DOHH2 (cell line): Measurements from ENCODE around the gene CIBAR2.

ENCODE experiments used
- H3F3A ChIP-seq: fragments of 200-600 bp; sonication (generic), shearing (Covaris generic); 2 replicates; pipeline ENCODE4 v1.6.0; 2016; ENCODE audit warnings: antibody characterized with exemption, mild to moderate bottlenecking; ENCODE audit not compliant: control insufficient read depth, insufficient read depth
- H3K27ac ChIP-seq: fragments of 200-600 bp; sonication (generic); 2 replicates; pipeline ENCODE4 v1.5.1; 2014; ENCODE audit warnings: low read depth, mild to moderate bottlenecking, low read length, moderate library complexity
- H3K27me3 ChIP-seq: fragments of 200-600 bp; sonication (generic); 2 replicates; pipeline ENCODE4 v1.6.1; 2014; ENCODE audit warnings: mild to moderate bottlenecking, low read length, mixed read lengths; ENCODE audit not compliant: control insufficient read depth
- H3K36me3 ChIP-seq: fragments of 200-600 bp; sonication (generic); 2 replicates; pipeline ENCODE4 v1.6.1; 2014; ENCODE audit warnings: mild to moderate bottlenecking, low read length, moderate library complexity, mixed read lengths; ENCODE audit not compliant: control insufficient read depth
- H3K4me1 ChIP-seq: fragments of 200-600 bp; sonication (generic); 2 replicates; pipeline ENCODE4 v1.6.1; 2014; ENCODE audit warnings: mild to moderate bottlenecking, low read length, mixed read lengths; ENCODE audit not compliant: control insufficient read depth
- H3K4me2 ChIP-seq: fragments of 200-600 bp; sonication (generic); 2 replicates; pipeline ENCODE4 v1.6.0; 2014; ENCODE audit warnings: mild to moderate bottlenecking, low read length, moderate library complexity
- H3K4me3 ChIP-seq: fragments of 200-600 bp; sonication (generic); 2 replicates; pipeline ENCODE4 v1.5.1; 2014; ENCODE audit warnings: mild to moderate bottlenecking, low read length, mixed read lengths
- H3K79me2 ChIP-seq: fragments of 200-600 bp; sonication (generic); 2 replicates; pipeline ENCODE4 v1.6.1; 2014; ENCODE audit warnings: mild to moderate bottlenecking, low read length, mixed read lengths; ENCODE audit not compliant: control insufficient read depth
- H3K9me2 ChIP-seq: fragments of 200-600 bp; sonication (generic); replicated peaks from 2 replicates; pipeline ENCODE4 v1.6.1; 2014; ENCODE audit warnings: mild to moderate bottlenecking, low read length, mixed read lengths; ENCODE audit not compliant: control insufficient read depth
- H3K9me3 ChIP-seq: fragments of 200-600 bp; sonication (generic); 2 replicates; pipeline ENCODE4 v1.6.1; 2014; ENCODE audit warnings: antibody characterized with exemption, low read length, mixed read lengths; ENCODE audit not compliant: control insufficient read depth, insufficient read depth
- H4K20me1 ChIP-seq: fragments of 200-600 bp; sonication (generic); 2 replicates; pipeline ENCODE4 v1.6.0; 2014; ENCODE audit warnings: low read depth, mild to moderate bottlenecking, antibody characterized with exemption, low read length, moderate library complexity; ENCODE audit not compliant: control insufficient read depth, insufficient read depth
- EZH2phosphoT487 ChIP-seq: fragments of 200-600 bp; sonication (generic); IDR thresholded peaks from 2 replicates; pipeline ENCODE4 v1.6.1; 2017; ENCODE audit warnings: borderline replicate concordance, mild to moderate bottlenecking, antibody characterized with exemption, low read length, moderate library complexity, mixed read lengths
- TF ChIP-seq, protein P1 (sequence below): fragments of 200-600 bp; sonication (generic); IDR thresholded peaks from one replicate; pipeline ENCODE4 v1.5.1; 2014; ENCODE audit warnings: antibody characterized with exemption, mild to moderate bottlenecking, low read depth, low read length; ENCODE audit not compliant: poor library complexity, severe bottlenecking

CIBAR2 gene

DNA sequence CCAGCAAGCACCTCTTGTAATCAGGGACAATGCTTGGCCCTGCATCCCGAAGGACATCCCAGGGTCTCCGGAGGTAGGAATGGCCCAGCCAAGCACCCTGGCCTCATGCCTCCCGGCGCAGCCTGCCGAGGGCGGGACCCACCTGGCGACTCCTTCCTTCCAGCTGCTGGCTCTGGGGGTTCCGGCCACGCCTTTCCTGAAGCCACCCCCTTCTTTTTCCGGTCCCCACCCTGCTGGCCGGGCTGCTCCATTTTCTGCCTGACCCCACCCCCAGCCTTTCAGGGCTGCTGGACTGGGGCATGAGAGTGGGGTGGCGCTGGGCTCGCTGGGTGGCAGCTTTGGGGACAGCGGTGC, 22.5 kb upstream of the CIBAR2 start:
- Histone ChIP-seq H3K9me3 (no peaks in the 10 kb centered on the region), H3K4me2 (no peak overlapping the region), H3K9me2 (no peaks in the 10 kb centered on the region), H3F3A (no peaks in the 10 kb centered on the region), H4K20me1 (no peaks in the 10 kb centered on the region), H3K27ac (no peak overlapping the region), H3K36me3 (no peaks in the 10 kb centered on the region), H3K4me1 (no peaks in the 10 kb centered on the region), H3K4me3 (no peak overlapping the region), H3K27me3 (no peaks in the 10 kb centered on the region), H3K79me2 (no peaks in the 10 kb centered on the region)
- TF ChIP-seq EZH2phosphoT487 = no peak
- TF ChIP-seq, protein P1, sequence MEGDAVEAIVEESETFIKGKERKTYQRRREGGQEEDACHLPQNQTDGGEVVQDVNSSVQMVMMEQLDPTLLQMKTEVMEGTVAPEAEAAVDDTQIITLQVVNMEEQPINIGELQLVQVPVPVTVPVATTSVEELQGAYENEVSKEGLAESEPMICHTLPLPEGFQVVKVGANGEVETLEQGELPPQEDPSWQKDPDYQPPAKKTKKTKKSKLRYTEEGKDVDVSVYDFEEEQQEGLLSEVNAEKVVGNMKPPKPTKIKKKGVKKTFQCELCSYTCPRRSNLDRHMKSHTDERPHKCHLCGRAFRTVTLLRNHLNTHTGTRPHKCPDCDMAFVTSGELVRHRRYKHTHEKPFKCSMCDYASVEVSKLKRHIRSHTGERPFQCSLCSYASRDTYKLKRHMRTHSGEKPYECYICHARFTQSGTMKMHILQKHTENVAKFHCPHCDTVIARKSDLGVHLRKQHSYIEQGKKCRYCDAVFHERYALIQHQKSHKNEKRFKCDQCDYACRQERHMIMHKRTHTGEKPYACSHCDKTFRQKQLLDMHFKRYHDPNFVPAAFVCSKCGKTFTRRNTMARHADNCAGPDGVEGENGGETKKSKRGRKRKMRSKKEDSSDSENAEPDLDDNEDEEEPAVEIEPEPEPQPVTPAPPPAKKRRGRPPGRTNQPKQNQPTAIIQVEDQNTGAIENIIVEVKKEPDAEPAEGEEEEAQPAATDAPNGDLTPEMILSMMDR = no peak

DNA sequence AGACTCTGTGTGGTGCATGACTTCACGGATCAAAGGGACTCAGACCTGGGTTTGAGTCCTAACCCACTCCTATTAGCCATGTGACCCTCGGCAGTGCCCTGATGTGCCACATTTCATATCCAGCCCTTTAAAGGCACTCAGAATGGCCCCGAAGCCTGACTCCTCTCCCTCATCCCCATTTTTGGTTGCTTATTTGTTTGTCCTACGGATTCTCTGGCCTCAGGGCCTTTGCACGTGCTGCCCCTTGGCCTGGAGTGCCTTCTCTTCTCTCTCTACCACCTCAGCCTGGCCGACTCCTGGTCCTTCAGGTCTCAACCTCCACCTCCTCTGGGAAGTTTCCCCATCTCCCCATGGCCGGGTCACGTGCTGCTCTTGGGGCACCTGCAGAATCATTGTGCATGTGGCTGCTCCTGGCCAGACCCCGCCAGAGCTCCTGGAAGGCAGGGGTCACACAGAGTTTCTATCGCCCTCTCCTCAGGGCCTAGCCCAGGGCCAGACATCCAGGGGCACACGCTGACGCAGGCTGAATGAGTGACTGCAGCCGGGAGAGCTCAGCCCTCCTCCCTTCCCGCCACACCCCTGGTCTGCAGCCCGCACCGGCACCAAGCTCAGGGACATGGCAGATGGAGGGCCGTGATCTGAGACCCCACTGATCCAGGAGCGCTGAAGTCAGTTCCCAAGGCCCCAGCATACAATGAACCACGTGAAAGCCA, 22.0 kb upstream of the CIBAR2 start:
- H3K4me2 ChIP-seq = no peak overlapping the region
- H3K79me2 ChIP-seq = no peaks in the 10 kb centered on the region
- H3K4me3 ChIP-seq = no peak overlapping the region
- H3K9me2 ChIP-seq = no peaks in the 10 kb centered on the region
- H3K27ac ChIP-seq = no peak overlapping the region
- H3K9me3 ChIP-seq = no peaks in the 10 kb centered on the region
- H3F3A ChIP-seq = no peaks in the 10 kb centered on the region
- no peaks in the 10 kb centered on the region for H3K27me3 ChIP-seq
- H3K36me3 ChIP-seq = no peaks in the 10 kb centered on the region
- TF ChIP-seq, protein P1 = no peak
- no peaks in the 10 kb centered on the region for H4K20me1 ChIP-seq
- H3K4me1 ChIP-seq = no peaks in the 10 kb centered on the region

DNA sequence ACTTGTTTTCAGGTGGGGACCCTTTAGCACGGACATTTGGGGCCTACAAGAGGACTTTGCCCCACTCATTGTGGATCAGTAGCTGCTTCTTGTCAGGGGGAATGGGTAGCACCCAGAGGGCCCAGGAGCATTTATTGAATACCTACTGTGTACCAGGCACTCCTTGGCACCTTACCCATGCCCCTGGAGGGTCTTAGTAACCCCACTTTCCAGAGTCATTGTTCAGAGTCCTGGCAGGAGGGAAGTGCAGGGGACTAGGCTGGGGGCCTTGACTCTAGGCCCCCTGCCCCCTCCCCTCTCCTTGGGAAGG, 21.0 kb upstream of the CIBAR2 start:
- Histone ChIP-seq H3K9me3 (no peaks in the 10 kb centered on the region), H3K4me1 (no peaks in the 10 kb centered on the region), H3F3A (no peaks in the 10 kb centered on the region), H3K9me2 (no peaks in the 10 kb centered on the region), H4K20me1 (no peaks in the 10 kb centered on the region), H3K36me3 (no peaks in the 10 kb centered on the region), H3K27ac (no peak overlapping the region), H3K4me3 (no peak overlapping the region), H3K4me2 (no peak overlapping the region), H3K27me3 (no peaks in the 10 kb centered on the region), H3K79me2 (no peaks in the 10 kb centered on the region)
- no peak for TF ChIP-seq EZH2phosphoT487
- TF ChIP-seq, protein P1 = no peak
